ENCODE measurements around the gene POLR2M. TPM values are rescaled to one million over a fixed set of nuclear protein-coding genes. Genes with fewer than 3 reads are reported as not detected.

POLR2M gene
- total RNA-seq, 1 experiment from 2014 or later = 563 TPM

GRCh38 chr15:57691082-57691481 is 15.4 kb upstream of the POLR2M start:
- DNase-seq (ENCODE audit: low read depth) = no peak

- DNase-seq (ENCODE audit: low read depth) = peak; percentile 34
These were observed 13.8 kb upstream of the POLR2M start for GRCh38 chr15:57692709-57693108.

GRCh38 chr15:57694279-57694678 is 12.2 kb upstream of the POLR2M start:
- DNase-seq (ENCODE audit: low read depth) = no peak

GRCh38 chr15:57696146-57696545 is 10.4 kb upstream of the POLR2M start:
- DNase-seq (ENCODE audit: low read depth) = no peak

DNA sequence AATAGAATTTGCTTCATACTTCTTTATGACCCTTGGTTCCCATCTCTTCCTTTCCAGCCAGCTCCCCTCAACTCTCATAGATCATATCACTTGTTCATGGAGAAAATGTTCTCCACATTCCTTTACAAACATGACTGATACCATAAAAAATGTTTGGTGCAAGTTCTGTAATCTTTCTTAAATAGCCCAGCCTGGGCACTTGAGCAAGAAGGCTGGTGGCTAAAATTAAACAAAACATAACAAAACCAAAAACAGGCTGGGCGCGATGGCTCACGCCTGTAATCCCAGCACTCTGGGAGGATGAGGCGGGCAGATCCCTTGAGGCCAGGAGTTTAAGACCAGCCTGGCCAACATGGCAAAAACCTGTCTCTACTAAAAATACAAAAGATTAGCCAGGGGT is 8.9 kb upstream of the POLR2M start:
- no peak for DNase-seq (ENCODE audit: low read depth)

GRCh38 chr15:57698243-57698642 is 8.3 kb upstream of the POLR2M start:
- DNase-seq (ENCODE audit: low read depth) = no peak

DNA sequence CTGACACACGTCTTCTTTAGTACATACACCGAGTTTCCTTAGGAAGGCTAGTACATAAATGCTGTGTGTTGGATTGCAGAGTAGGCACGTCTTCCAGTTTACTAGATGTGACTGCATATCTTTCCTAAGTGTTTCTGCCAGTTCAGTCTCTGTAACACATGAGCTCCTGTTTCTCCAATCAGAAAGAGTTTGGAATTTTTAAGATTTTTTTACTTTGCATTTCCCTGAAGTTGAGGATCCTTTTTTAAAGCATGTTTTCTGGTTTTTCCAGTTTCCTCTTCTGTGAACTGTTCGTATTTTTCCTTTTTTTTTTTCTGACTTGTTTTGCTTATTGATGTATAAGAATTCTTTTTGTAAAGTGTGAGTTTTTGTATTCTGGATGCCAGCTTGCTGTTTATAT is 7.5 kb upstream of the POLR2M start:
- DNase-seq (ENCODE audit: low read depth) = no peak

- no peak for DNase-seq (ENCODE audit: low read depth)
These were observed 3.1 kb upstream of the POLR2M start for GRCh38 chr15:57703387-57703786.

- no peak for DNase-seq (ENCODE audit: low read depth)
These were observed 2.1 kb upstream of the POLR2M start for GRCh38 chr15:57704441-57704840.

GRCh38 chr15:57705746-57706404 is 639 bp upstream of the POLR2M start:
- no peak for DNase-seq (ENCODE audit: low read depth)

- DNase-seq (ENCODE audit: low read depth) = no peak
These were observed 1.5 kb downstream of the POLR2M start for GRCh38 chr15:57708047-57708446.

DNA sequence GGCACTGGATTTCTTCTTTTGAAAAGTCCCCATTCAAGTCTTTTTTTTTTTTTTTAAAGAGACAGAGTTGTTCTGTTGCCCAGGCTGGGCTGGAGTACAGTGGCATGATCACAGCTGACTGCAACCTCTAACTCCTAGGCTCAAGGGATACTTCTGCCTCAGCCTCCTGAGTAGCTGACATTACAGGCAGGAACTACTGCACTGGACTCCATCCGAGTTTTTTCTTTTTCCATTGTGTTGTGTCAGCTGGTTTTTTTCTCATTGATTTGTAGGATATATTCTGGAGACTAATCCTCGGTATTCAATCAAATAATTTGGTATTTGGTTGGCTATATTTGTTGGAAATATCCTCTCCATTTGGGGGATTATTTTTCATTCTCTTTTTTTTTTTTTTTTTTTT is 11.8 kb downstream of the POLR2M start:
- DNase-seq (ENCODE audit: low read depth) = no peak

DNA sequence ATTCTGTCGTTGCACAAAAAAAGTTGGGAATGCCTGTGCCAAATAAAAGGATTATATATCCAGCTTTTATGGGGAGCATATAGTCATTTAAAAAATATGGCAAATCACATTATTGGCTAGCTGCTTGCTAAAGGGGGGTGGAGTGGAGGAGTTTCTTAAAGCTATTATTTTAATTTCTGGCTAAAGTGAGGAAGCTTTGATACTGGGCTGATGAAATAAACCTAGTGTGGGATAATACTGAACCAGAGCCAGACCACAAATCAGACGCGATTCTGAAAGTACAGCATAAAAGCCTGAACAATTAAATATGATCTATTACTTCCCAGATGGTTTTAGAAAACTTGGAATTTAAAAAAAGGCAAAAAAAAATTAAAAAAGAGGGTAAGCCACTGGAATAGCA is 14.4 kb downstream of the POLR2M start:
- no peak for DNase-seq (ENCODE audit: low read depth)

GRCh38 chr15:57726411-57726810 is 19.9 kb downstream of the POLR2M start:
- DNase-seq (ENCODE audit: low read depth) = peak; percentile 29

DNA sequence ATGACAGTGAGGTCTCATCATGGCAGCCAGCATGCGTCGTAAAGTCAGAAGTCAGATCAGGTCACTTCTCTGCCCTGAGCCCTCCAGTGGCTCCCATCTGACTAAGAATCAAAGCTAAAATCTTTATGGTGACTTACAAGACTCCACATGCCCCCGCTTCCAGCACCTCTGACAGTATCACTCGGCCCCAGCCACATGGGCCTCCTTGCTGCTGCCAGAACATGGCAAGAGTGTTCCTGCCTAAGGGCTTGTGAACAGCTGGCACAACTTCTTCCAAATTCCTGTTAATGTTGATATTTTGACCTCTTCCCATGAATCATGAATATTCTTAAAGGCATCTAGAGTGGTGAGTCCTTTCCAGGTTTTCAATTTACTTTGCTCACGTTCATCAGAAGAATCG is 20.5 kb downstream of the POLR2M start:
- DNase-seq (ENCODE audit: low read depth) = peak; percentile 82

DNA sequence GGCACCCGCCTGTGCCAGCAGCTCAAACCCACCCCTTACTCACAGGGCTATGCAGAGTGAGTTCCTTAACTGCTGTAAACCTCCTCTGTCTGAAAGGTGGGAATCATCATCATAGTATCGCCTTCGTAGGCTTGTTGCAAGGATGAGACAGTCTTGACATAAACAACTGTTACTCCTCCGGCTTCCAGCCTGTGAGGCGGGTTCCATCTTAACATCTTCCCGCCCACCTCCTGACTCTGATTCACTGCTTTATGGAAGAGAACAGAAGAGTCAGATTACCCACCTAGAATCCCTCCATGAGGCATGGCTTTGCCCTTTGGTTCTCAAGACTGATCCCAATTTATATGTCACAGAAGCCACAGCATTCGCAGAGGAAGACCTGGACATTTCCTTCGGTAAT is 21.9 kb downstream of the POLR2M start:
- DNase-seq (ENCODE audit: low read depth) = no peak

GRCh38 chr15:57730876-57731275 is 24.4 kb downstream of the POLR2M start:
- no peak for DNase-seq (ENCODE audit: low read depth)

- no peak for DNase-seq (ENCODE audit: low read depth)
These were observed 25.1 kb downstream of the POLR2M start for GRCh38 chr15:57731530-57732103.

GRCh38 chr15:57732526-57733331 is 26.2 kb downstream of the POLR2M start:
- DNase-seq (ENCODE audit: low read depth) = peak; percentile 85

DNA sequence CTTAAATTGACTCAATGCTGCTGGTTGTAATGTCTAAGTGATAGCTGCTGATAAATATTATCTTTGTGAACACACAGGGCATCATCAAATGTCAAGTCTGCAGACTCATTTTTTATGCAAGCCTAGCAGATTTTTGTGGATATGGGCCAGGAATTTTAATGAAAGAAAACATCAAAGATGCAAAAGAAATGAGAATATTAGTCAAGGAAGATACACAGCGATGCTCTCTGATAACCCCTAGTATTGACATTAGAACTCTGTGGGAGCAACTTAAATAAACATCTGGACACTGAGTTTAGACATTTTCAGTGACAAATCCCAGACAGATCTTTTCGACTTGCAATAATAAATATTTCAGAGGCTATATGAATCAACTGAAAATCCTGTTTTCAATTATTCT is 28.3 kb downstream of the POLR2M start:
- DNase-seq (ENCODE audit: low read depth) = no peak

- DNase-seq (ENCODE audit: low read depth) = no peak
These were observed 28.9 kb downstream of the POLR2M start for GRCh38 chr15:57735431-57735830.

GRCh38 chr15:57735891-57736290 is 29.4 kb downstream of the POLR2M start:
- DNase-seq (ENCODE audit: low read depth) = no peak

- DNase-seq (ENCODE audit: low read depth) = no peak
These were observed 30.1 kb downstream of the POLR2M start for GRCh38 chr15:57736591-57736990.
